Esophagus squamous epithelium (tissue), 4 donors: Measurements from ENCODE around the gene DDX20.

Experiments used
- POLR2A ChIP-seq, 4 donors: fragments of 450-650 bp; IDR thresholded peaks; one replicate each; pipeline ENCODE4 v1.6.1; 2017; ENCODE audit warnings: antibody characterized with exemption in 4 of 4, mild to moderate bottlenecking in 4 of 4, moderate library complexity in 3 of 4
- TF ChIP-seq, protein P1 (sequence below), 6 experiments: fragments of 450-650 bp in 4 of 6; fragments of 200-600 bp in 2 of 6; sonication (generic) in 2 of 6; IDR thresholded peaks; one replicate each; pipeline ENCODE4 v1.5.1; 2016 to 2019; ENCODE audit warnings: antibody characterized with exemption in 6 of 6, mild to moderate bottlenecking in 4 of 6, moderate library complexity in 4 of 6

DNA sequence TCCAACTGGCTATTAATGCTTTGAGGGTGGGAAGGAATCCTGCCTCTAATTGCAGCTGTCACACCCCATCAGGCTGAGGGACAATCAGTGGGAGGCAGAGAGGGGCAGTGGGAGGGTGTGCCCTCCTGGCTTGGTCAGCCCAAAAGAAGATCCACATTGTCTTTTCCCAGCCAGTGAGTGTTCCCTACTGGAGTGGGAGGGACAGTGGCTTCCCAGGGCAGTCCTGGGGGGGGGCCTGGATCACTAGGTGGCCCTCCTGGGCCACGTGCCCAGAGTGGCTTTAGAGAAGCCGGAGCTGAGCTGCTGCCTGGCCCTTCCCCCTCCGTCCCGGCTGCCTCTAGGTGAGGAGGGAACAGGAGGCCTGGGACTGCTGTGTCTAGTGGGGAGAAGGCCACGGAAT is 30.5 kb upstream of the DDX20 start:
- TF ChIP-seq, protein P1, sequence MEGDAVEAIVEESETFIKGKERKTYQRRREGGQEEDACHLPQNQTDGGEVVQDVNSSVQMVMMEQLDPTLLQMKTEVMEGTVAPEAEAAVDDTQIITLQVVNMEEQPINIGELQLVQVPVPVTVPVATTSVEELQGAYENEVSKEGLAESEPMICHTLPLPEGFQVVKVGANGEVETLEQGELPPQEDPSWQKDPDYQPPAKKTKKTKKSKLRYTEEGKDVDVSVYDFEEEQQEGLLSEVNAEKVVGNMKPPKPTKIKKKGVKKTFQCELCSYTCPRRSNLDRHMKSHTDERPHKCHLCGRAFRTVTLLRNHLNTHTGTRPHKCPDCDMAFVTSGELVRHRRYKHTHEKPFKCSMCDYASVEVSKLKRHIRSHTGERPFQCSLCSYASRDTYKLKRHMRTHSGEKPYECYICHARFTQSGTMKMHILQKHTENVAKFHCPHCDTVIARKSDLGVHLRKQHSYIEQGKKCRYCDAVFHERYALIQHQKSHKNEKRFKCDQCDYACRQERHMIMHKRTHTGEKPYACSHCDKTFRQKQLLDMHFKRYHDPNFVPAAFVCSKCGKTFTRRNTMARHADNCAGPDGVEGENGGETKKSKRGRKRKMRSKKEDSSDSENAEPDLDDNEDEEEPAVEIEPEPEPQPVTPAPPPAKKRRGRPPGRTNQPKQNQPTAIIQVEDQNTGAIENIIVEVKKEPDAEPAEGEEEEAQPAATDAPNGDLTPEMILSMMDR (IDR thresholded peaks at IDR 0.05): no peak
- no peak for TF ChIP-seq POLR2A (IDR thresholded peaks at IDR 0.05)
